MM.1S (cell line): ENCODE measurements around the gene VPS13C.

ENCODE experiments used
- DNase-seq: peaks from one replicate; pipeline ENCODE4 v3.0.0-alpha.2; 2015
- H2AFZ ChIP-seq: fragments of 300-600 bp; sonication (generic); 2 replicates; pipeline ENCODE4 v1.6.0; 2016; ENCODE audit warnings: antibody characterized with exemption, low read length
- H3F3A ChIP-seq: fragments of 300-600 bp; sonication (generic); 2 replicates; pipeline ENCODE4 v1.6.1; 2016; ENCODE audit warnings: mild to moderate bottlenecking, antibody characterized with exemption, low read length, moderate library complexity, mixed read lengths; ENCODE audit not compliant: insufficient read depth
- H3K27ac ChIP-seq: fragments of 300-600 bp; sonication (generic); 2 replicates; pipeline ENCODE4 v1.5.1; 2016; ENCODE audit warnings: mild to moderate bottlenecking, low read length
- H3K27me3 ChIP-seq: fragments of 300-600 bp; sonication (generic); replicated peaks from 2 replicates; pipeline ENCODE4 v1.6.0; 2016; ENCODE audit warnings: low read length; ENCODE audit not compliant: insufficient read depth
- H3K36me3 ChIP-seq: fragments of 300-600 bp; sonication (generic); replicated peaks from 2 replicates; pipeline ENCODE4 v1.6.1; 2016; ENCODE audit warnings: mild to moderate bottlenecking, low read length, mixed read lengths; ENCODE audit not compliant: insufficient read depth
- H3K4me1 ChIP-seq: fragments of 300-600 bp; sonication (generic); 2 replicates; pipeline ENCODE4 v1.6.1; 2016; ENCODE audit warnings: low read length, mixed read lengths
- H3K4me2 ChIP-seq: fragments of 300-600 bp; sonication (generic); 2 replicates; pipeline ENCODE4 v1.6.0; 2016; ENCODE audit warnings: low read depth, low read length
- H3K4me3 ChIP-seq: fragments of 300-600 bp; sonication (generic); 2 replicates; pipeline ENCODE4 v1.5.1; 2016; ENCODE audit warnings: low read length, mixed read lengths
- H3K79me2 ChIP-seq: fragments of 300-600 bp; sonication (generic); 2 replicates; pipeline ENCODE4 v1.6.1; 2016; ENCODE audit warnings: mixed run types, low read length, mixed read lengths
- H3K9ac ChIP-seq: fragments of 300-600 bp; sonication (generic); 2 replicates; pipeline ENCODE4 v1.6.1; 2016; ENCODE audit warnings: low read length, mixed read lengths
- H3K9me2 ChIP-seq: fragments of 300-600 bp; sonication (generic); replicated peaks from 2 replicates; pipeline ENCODE4 v1.6.1; 2016; ENCODE audit warnings: mild to moderate bottlenecking, low read length, mixed read lengths; ENCODE audit not compliant: insufficient read depth
- H3K9me3 ChIP-seq: fragments of 300-600 bp; sonication (generic); replicated peaks from 2 replicates; pipeline ENCODE4 v1.6.1; 2016; ENCODE audit warnings: mild to moderate bottlenecking, low read length, mixed read lengths; ENCODE audit not compliant: insufficient read depth
- H4K20me1 ChIP-seq: fragments of 300-600 bp; sonication (generic); 2 replicates; pipeline ENCODE4 v1.6.1; 2016; ENCODE audit warnings: mild to moderate bottlenecking, low read length, moderate library complexity, mixed read lengths; ENCODE audit not compliant: insufficient read depth
- EZH2 ChIP-seq: fragments of 300-600 bp; sonication (generic); optimal IDR thresholded peaks from 2 replicates; pipeline ENCODE3; 2017; ENCODE audit warnings: low read depth, mild to moderate bottlenecking, antibody characterized with exemption, low read length, mixed read lengths
- EZH2phosphoT487 ChIP-seq: fragments of 300-600 bp; sonication (generic); IDR thresholded peaks from 2 replicates; pipeline ENCODE4 v1.6.1; 2018; ENCODE audit warnings: antibody characterized with exemption, low read length
- TF ChIP-seq, protein P1 (sequence below): fragments of 300-600 bp; sonication (generic); IDR thresholded peaks from 2 replicates; pipeline ENCODE4 v1.5.1; 2016; ENCODE audit warnings: antibody characterized with exemption, low read length, mixed read lengths

VPS13C gene

DNA sequence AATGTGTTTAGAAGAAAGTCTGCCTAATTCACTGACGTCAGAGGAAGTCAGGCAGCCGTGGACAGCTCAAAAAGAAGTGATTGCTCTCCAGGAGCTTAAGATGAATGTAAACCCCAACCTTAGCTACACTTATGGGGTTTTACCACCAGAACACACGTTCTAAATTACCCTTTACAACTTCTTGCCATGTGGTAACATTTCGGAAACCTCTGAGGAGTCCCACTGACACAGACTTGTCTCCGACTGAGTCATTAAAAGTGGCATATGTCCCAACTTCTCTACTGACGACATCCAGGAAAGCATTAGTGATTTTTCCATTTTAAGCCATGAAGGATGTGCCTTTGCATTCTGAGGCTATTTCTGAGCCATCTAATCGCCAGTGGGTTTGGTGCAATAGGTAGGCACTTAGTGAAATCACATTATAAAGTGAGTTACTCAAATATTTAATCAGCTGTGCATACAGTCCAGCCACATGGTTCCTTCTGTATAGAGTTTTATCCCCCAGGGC lies 38.9 kb upstream of the VPS13C start:
- H3K4me3 ChIP-seq = no peak overlapping the region
- no peaks in the 10 kb centered on the region for H4K20me1 ChIP-seq
- peaks cover 7% of the 10 kb centered on the region; the same call in 1 of the 2 replicates for H3K4me1 ChIP-seq
- H3K9ac ChIP-seq = no peak overlapping the region
- H3K27me3 ChIP-seq = no peaks in the 10 kb centered on the region
- no peak overlapping the region for H2AFZ ChIP-seq
- H3K9me2 ChIP-seq = no peaks in the 10 kb centered on the region
- DNase-seq = no peak
- H3K79me2 ChIP-seq = no peaks in the 10 kb centered on the region
- no peaks in the 10 kb centered on the region for H3K9me3 ChIP-seq
- H3K27ac ChIP-seq = no peak overlapping the region
- no peak overlapping the region for H3K4me2 ChIP-seq
- H3K36me3 ChIP-seq = no peaks in the 10 kb centered on the region
- no peak for TF ChIP-seq EZH2phosphoT487
- TF ChIP-seq, protein P1, sequence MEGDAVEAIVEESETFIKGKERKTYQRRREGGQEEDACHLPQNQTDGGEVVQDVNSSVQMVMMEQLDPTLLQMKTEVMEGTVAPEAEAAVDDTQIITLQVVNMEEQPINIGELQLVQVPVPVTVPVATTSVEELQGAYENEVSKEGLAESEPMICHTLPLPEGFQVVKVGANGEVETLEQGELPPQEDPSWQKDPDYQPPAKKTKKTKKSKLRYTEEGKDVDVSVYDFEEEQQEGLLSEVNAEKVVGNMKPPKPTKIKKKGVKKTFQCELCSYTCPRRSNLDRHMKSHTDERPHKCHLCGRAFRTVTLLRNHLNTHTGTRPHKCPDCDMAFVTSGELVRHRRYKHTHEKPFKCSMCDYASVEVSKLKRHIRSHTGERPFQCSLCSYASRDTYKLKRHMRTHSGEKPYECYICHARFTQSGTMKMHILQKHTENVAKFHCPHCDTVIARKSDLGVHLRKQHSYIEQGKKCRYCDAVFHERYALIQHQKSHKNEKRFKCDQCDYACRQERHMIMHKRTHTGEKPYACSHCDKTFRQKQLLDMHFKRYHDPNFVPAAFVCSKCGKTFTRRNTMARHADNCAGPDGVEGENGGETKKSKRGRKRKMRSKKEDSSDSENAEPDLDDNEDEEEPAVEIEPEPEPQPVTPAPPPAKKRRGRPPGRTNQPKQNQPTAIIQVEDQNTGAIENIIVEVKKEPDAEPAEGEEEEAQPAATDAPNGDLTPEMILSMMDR = no peak
- TF ChIP-seq EZH2 = no peak
- no peaks in the 10 kb centered on the region for H3F3A ChIP-seq

DNA sequence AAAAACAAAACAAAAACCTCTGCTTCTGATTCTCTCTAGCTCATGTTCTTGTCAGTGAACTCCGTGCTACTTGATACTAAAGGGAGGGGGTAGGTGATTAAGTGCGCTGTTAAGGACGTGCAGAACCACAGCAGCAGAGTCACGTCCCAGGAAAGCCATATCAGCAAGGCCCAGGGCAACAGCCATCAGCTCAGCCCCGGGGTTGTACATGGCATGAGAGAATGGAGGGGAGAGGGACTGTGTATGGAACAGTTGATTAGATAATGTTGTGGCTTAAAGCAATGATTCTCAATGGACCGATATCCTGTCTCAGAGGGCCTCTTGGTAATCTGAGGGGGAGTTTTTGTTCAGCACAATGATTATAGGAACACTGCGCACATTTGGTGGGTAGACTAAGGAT lies 34.1 kb upstream of the VPS13C start:
- TF ChIP-seq EZH2phosphoT487 (no peak), EZH2 (no peak)
- TF ChIP-seq, protein P1 = no peak
- Histone ChIP-seq H3K9me2 (no peaks in the 10 kb centered on the region), H3K36me3 (no peaks in the 10 kb centered on the region), H4K20me1 (no peaks in the 10 kb centered on the region), H3K27ac (no peak overlapping the region), H3K9me3 (no peaks in the 10 kb centered on the region), H2AFZ (no peak overlapping the region), H3F3A (no peaks in the 10 kb centered on the region), H3K4me3 (no peak overlapping the region), H3K27me3 (no peaks in the 10 kb centered on the region), H3K4me2 (no peak overlapping the region), H3K9ac (no peak overlapping the region), H3K4me1 (peaks cover 6% of the 10 kb centered on the region; the same call in 1 of the 2 replicates), H3K79me2 (no peaks in the 10 kb centered on the region)
- DNase-seq = no peak

DNA sequence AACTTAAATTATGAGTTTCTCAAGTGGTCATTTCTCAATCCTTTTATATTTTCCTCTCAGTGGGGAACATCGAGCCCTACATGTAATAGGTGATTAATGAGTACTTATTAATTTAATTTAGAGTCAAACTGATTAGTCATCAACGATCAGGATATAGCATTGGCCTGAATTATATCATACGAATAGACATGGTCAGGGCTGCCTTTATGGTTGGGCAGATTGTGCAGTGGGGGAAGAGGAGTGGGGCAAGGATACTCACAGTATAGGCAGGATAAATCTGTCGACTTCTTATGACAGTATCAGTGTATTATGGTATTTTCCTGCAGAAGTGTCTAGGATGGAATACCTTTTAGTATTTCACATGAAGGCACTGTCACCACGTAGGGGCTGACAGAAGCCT lies 33.6 kb upstream of the VPS13C start:
- H3K27me3 ChIP-seq = no peaks in the 10 kb centered on the region
- no peak overlapping the region for H2AFZ ChIP-seq
- H3K4me2 ChIP-seq = no peak overlapping the region
- DNase-seq = no peak
- no peaks in the 10 kb centered on the region for H4K20me1 ChIP-seq
- H3K9me3 ChIP-seq = no peaks in the 10 kb centered on the region
- no peaks in the 10 kb centered on the region for H3K9me2 ChIP-seq
- H3K79me2 ChIP-seq = no peaks in the 10 kb centered on the region
- peaks cover 6% of the 10 kb centered on the region; the same call in 1 of the 2 replicates for H3K4me1 ChIP-seq
- no peak overlapping the region for H3K27ac ChIP-seq
- no peak overlapping the region for H3K9ac ChIP-seq
- H3K4me3 ChIP-seq = no peak overlapping the region
- TF ChIP-seq EZH2phosphoT487 (no peak), EZH2 (no peak)
- TF ChIP-seq, protein P1 = no peak
- H3F3A ChIP-seq = no peaks in the 10 kb centered on the region
- H3K36me3 ChIP-seq = no peaks in the 10 kb centered on the region
